ENCODE data around the gene UBE3B.

The UBE3B gene

GRCh38 chr12:109549613-109550270 lies 72.3 kb downstream of the UBE3B start:
- Histone ChIP-seq H3K27me3 (ENCODE audit: insufficient read depth, poor library complexity, severe bottlenecking) (peaks cover 3% of the 10 kb centered on the region), H3K27ac (replicated peaks) (no peak overlapping the region), H3K4me3 (replicated peaks; ENCODE audit: insufficient read depth, low read length) (no peak overlapping the region)
- DNase-seq (ENCODE audit: low read depth in 1 of 2, low spot score in 1 of 2), result no peak
- TF ChIP-seq, protein P1, sequence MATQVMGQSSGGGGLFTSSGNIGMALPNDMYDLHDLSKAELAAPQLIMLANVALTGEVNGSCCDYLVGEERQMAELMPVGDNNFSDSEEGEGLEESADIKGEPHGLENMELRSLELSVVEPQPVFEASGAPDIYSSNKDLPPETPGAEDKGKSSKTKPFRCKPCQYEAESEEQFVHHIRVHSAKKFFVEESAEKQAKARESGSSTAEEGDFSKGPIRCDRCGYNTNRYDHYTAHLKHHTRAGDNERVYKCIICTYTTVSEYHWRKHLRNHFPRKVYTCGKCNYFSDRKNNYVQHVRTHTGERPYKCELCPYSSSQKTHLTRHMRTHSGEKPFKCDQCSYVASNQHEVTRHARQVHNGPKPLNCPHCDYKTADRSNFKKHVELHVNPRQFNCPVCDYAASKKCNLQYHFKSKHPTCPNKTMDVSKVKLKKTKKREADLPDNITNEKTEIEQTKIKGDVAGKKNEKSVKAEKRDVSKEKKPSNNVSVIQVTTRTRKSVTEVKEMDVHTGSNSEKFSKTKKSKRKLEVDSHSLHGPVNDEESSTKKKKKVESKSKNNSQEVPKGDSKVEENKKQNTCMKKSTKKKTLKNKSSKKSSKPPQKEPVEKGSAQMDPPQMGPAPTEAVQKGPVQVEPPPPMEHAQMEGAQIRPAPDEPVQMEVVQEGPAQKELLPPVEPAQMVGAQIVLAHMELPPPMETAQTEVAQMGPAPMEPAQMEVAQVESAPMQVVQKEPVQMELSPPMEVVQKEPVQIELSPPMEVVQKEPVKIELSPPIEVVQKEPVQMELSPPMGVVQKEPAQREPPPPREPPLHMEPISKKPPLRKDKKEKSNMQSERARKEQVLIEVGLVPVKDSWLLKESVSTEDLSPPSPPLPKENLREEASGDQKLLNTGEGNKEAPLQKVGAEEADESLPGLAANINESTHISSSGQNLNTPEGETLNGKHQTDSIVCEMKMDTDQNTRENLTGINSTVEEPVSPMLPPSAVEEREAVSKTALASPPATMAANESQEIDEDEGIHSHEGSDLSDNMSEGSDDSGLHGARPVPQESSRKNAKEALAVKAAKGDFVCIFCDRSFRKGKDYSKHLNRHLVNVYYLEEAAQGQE (IDR thresholded peaks at IDR 0.05; ENCODE audit: insufficient replicate concordance, low read depth), result no peak
- TF ChIP-seq GABPA (IDR thresholded peaks at IDR 0.05; ENCODE audit: low read depth) (no peak), POLR2AphosphoS5 (IDR thresholded peaks at IDR 0.05; ENCODE audit: low read depth) (no peak), CTCF (IDR thresholded peaks at IDR 0.05; ENCODE audit: insufficient read depth, low read length) (no peak), SPI1 (IDR thresholded peaks at IDR 0.05; ENCODE audit: borderline replicate concordance, low read depth) (no peak)

GRCh38 chr12:109550281-109550680 lies 72.8 kb downstream of the UBE3B start:
- no peak for DNase-seq (ENCODE audit: low read depth in 1 of 2, low spot score in 1 of 2)
- TF ChIP-seq, protein P1 (IDR thresholded peaks at IDR 0.05; ENCODE audit: insufficient replicate concordance, low read depth), result no peak
- TF ChIP-seq POLR2AphosphoS5 (IDR thresholded peaks at IDR 0.05; ENCODE audit: low read depth) (no peak), CTCF (IDR thresholded peaks at IDR 0.05; ENCODE audit: insufficient read depth, low read length) (no peak), SPI1 (IDR thresholded peaks at IDR 0.05; ENCODE audit: borderline replicate concordance, low read depth) (no peak), GABPA (IDR thresholded peaks at IDR 0.05; ENCODE audit: low read depth) (no peak)
- Histone ChIP-seq H3K27ac (replicated peaks) (no peak overlapping the region), H3K4me3 (replicated peaks; ENCODE audit: insufficient read depth, low read length) (no peak overlapping the region), H3K27me3 (ENCODE audit: insufficient read depth, poor library complexity, severe bottlenecking) (peaks cover 3% of the 10 kb centered on the region)

DNA sequence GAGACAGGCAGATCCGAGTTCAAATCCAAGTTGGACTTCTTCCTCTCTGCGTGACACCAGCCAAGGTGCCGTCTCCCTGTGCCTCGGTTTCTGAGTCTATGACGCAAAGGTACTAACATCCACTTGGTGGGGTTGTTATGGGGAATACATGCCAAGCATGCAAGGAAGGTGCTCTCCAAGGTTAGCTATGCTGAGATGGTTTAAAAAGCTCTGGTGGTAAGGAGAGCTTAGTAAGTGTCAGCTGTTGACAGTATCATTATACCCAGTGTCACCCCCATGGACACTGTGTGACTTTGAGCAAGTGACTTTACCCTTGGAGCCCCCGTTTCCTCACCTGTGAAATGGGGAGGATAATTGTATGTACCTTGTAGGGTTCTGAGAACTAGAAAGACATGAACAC lies 73.7 kb downstream of the UBE3B start:
- Histone ChIP-seq H3K27me3 (ENCODE audit: insufficient read depth, poor library complexity, severe bottlenecking) (peaks cover 3% of the 10 kb centered on the region), H3K4me3 (replicated peaks; ENCODE audit: insufficient read depth, low read length) (no peak overlapping the region), H3K27ac (replicated peaks) (no peak overlapping the region)
- no peak for DNase-seq (ENCODE audit: low read depth in 1 of 2, low spot score in 1 of 2)
- TF ChIP-seq, protein P1 (IDR thresholded peaks at IDR 0.05; ENCODE audit: insufficient replicate concordance, low read depth), result peak; percentile 35
- no peak for TF ChIP-seq POLR2AphosphoS5 (IDR thresholded peaks at IDR 0.05; ENCODE audit: low read depth)
